ENCODE data around the gene TCL1A. TPM values are rescaled to one million over a fixed set of nuclear protein-coding genes. Genes with fewer than 3 reads are reported as not detected.

The TCL1A gene
- total and polyA plus RNA-seq, 10 of the 15 experiments (the other 5 are each of a cell fraction or from before 2014, with no cell fraction given): 5.9 to 283 (median 113) TPM

DNA sequence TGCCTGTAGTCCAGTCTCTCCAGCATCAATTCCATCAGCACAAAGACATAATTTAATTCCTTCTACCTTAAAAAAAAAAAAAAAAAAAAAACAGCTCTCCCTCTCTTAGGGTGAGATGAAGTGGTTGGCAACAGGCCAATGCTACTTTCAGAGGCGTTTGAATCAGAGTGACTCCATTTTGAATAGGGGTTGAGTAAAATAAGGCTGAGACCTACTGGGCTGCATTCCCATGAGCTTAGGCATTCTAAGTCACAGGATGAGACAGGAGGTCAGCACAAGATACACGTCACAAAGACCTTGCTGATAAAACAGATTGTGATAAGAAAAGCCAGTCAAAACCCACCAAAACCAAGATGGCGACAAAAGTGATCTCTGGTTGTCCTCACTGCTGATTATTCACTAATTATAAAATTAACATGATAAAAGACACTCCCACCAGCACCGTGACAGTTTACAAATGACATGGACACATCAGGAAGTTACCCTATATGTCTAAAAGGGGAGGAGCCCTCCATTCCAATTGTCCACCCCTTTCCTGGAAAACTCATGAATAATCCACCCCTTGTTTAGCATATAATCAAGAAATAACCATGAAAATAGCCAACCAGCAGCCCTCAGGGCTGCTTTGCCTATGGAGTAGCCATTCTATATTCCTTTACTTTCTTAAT, 34.6 kb downstream of the TCL1A start:
- Histone ChIP-seq H3K4me2 (ENCODE audit: control insufficient read depth, insufficient read depth) (no peak overlapping the region), H3K4me1 (ENCODE audit: control insufficient read depth, insufficient read depth, low read length) (peaks cover 8% of the 10 kb centered on the region)

GRCh38 chr14:95677179-95677835, 36.6 kb downstream of the TCL1A start:
- H3K36me3 ChIP-seq (ENCODE audit: control insufficient read depth in 2 of 2, insufficient read depth in 2 of 2, low read length in 1 of 2): no peaks in the 10 kb centered on the region
- no peaks in the 10 kb centered on the region for H3K9me3 ChIP-seq (replicated peaks; ENCODE audit: control insufficient read depth, insufficient read depth, low read length)
- H3K4me3 ChIP-seq: no peak overlapping the region
- no peak overlapping the region for H3K9ac ChIP-seq (ENCODE audit: control insufficient read depth, insufficient read depth, low read length)
- in situ Hi-C loops (cut with MboI) (no loop called here), intact Hi-C loops (cut with micrococcal nuclease; ENCODE audit: unreplicated experiment) (no loop called here)
- RAD21 ChIA-PET (ENCODE audit: unreplicated experiment): no interaction called here
- no peak for FAIRE-seq
- no peaks in the 10 kb centered on the region for H3K27me3 ChIP-seq (replicated peaks in 1 of 2; ENCODE audit: control insufficient read depth in 2 of 2, insufficient read depth in 2 of 2, low read length in 1 of 2)
- no peak for TF ChIP-seq SIX5 (IDR thresholded peaks at IDR 0.05; ENCODE audit: low read depth, low read length, severe bottlenecking)
- TF ChIP-seq E2F4 (IDR thresholded peaks at IDR 0.05; ENCODE audit: low read depth, low read length): no peak
- no peak for TF ChIP-seq SRF (IDR thresholded peaks at IDR 0.05; ENCODE audit: low read depth in 2 of 2, low read length in 2 of 2)
- TF ChIP-seq RAD51 (IDR thresholded peaks at IDR 0.05): no peak
- TF ChIP-seq, protein P1, sequence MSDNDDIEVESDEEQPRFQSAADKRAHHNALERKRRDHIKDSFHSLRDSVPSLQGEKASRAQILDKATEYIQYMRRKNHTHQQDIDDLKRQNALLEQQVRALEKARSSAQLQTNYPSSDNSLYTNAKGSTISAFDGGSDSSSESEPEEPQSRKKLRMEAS (IDR thresholded peaks at IDR 0.05; ENCODE audit: low read depth, low read length): no peak
- TF ChIP-seq, protein P2, sequence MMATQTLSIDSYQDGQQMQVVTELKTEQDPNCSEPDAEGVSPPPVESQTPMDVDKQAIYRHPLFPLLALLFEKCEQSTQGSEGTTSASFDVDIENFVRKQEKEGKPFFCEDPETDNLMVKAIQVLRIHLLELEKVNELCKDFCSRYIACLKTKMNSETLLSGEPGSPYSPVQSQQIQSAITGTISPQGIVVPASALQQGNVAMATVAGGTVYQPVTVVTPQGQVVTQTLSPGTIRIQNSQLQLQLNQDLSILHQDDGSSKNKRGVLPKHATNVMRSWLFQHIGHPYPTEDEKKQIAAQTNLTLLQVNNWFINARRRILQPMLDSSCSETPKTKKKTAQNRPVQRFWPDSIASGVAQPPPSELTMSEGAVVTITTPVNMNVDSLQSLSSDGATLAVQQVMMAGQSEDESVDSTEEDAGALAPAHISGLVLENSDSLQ (IDR thresholded peaks at IDR 0.05): no peak
- TF ChIP-seq FOXM1 (IDR thresholded peaks at IDR 0.05; ENCODE audit: low read depth, low read length): no peak
- SMC1A ChIA-PET (ENCODE audit: uncharacterized antibody, unreplicated experiment): interaction anchor here (0.8 to 1.2 kb wide), 2 partner anchors 13 to 23 kb away, joined by 3 read pairs; no protein-coding TSS in a partner anchor
- H3K27ac ChIP-seq (ENCODE audit: control insufficient read depth, insufficient read depth): no peak overlapping the region
- H2AFZ ChIP-seq (ENCODE audit: control insufficient read depth, low read depth, low read length): no peak overlapping the region
- BruUV-seq (replicated peaks): no TSS peak
- no peak overlapping the region for H3K4me2 ChIP-seq (ENCODE audit: control insufficient read depth, insufficient read depth)
- no peaks in the 10 kb centered on the region for H3K79me2 ChIP-seq (ENCODE audit: control insufficient read depth, insufficient read depth, low read length)
- H4K20me1 ChIP-seq (ENCODE audit: control insufficient read depth, insufficient read depth): no peaks in the 10 kb centered on the region
- POLR2A ChIA-PET: no interaction called here
- CTCF ChIA-PET: interaction anchor here (0.7 to 8.8 kb wide), 3 partner anchors 10 to 113 kb away, joined by 4 to 217 read pairs (median 8); no protein-coding TSS in a partner anchor
- H3K4me1 ChIP-seq (ENCODE audit: control insufficient read depth, insufficient read depth, low read length): peaks cover 8% of the 10 kb centered on the region
- WGBS (ENCODE audit: insufficient coverage, insufficient replicate concordance, low lambda C conversion rate, missing lambda C conversion rate): 35% methylated on average over 4 of the region's 4 CpGs
- peak; percentile 34; the same call in 2 of the 3 replicates for ATAC-seq
- DNase-seq (ENCODE audit: low read depth, low spot score): no peak

More for the DNA sequence above, 34.6 kb downstream of the TCL1A start:
- Histone ChIP-seq H3K4me3 (no peak overlapping the region), H3K27me3 (replicated peaks in 1 of 2; ENCODE audit: control insufficient read depth in 2 of 2, insufficient read depth in 2 of 2, low read length in 1 of 2) (no peaks in the 10 kb centered on the region), H4K20me1 (ENCODE audit: control insufficient read depth, insufficient read depth) (no peaks in the 10 kb centered on the region), H2AFZ (ENCODE audit: control insufficient read depth, low read depth, low read length) (no peak overlapping the region), H3K9me3 (replicated peaks; ENCODE audit: control insufficient read depth, insufficient read depth, low read length) (no peaks in the 10 kb centered on the region), H3K9ac (ENCODE audit: control insufficient read depth, insufficient read depth, low read length) (no peak overlapping the region), H3K36me3 (ENCODE audit: control insufficient read depth in 2 of 2, insufficient read depth in 2 of 2, low read length in 1 of 2) (no peaks in the 10 kb centered on the region), H3K27ac (ENCODE audit: control insufficient read depth, insufficient read depth) (no peak overlapping the region), H3K79me2 (ENCODE audit: control insufficient read depth, insufficient read depth, low read length) (no peaks in the 10 kb centered on the region)
- DNase-seq (ENCODE audit: low read depth, low spot score) (no peak), FAIRE-seq (no peak), ATAC-seq (no peak)
- no peak for TF ChIP-seq NR2F1 (conservative IDR thresholded peaks at IDR 0.05)
- no peak for TF ChIP-seq NRF1 (conservative IDR thresholded peaks at IDR 0.05; ENCODE audit: low read depth, low read length)
- no peak for TF ChIP-seq LARP7 (IDR thresholded peaks at IDR 0.05)
- TF ChIP-seq SRF (IDR thresholded peaks at IDR 0.05; ENCODE audit: low read depth in 2 of 2, low read length in 2 of 2): 0 out of 4 replicates have a peak, but pooled peaks of 1 of the 2 experiments have one; percentile 29
- no peak for TF ChIP-seq RCOR1 (conservative IDR thresholded peaks at IDR 0.05; ENCODE audit: low read depth, low read length)
- no peak for TF ChIP-seq BHLHE40 (IDR thresholded peaks at IDR 0.05; ENCODE audit: borderline replicate concordance in 1 of 2, low read depth in 2 of 2, low read length in 1 of 2)
- ChIA-PET SMC1A (ENCODE audit: uncharacterized antibody, unreplicated experiment) (interaction anchor here (1.0 to 8.3 kb wide), 16 partner anchors 7 to 163 kb away, joined by 3 to 78 read pairs (median 5); partner anchors contain the start of gene SYNE3), RAD21 (ENCODE audit: unreplicated experiment) (interaction anchor here (0.6 to 3.1 kb wide), 13 partner anchors 10 to 119 kb away, joined by 3 to 44 read pairs (median 6); no protein-coding TSS in a partner anchor), CTCF (interaction anchor here (0.6 to 8.8 kb wide), 23 partner anchors 9 to 748 kb away, joined by 3 to 217 read pairs (median 5); no protein-coding TSS in a partner anchor), POLR2A (interaction anchor here (0.6 to 0.8 kb wide), 3 partner anchors 17 to 1021 kb away, joined by 3 to 4 read pairs (median 4); partner anchors contain the start of gene TCL1A)
- no TSS peak for BruUV-seq (replicated peaks)
- in situ Hi-C loops (cut with MboI): no loop called here
- 64% methylated on average over 4 of the region's 4 CpGs for WGBS (ENCODE audit: insufficient coverage, insufficient replicate concordance, low lambda C conversion rate, missing lambda C conversion rate)
- intact Hi-C loops (cut with micrococcal nuclease; ENCODE audit: unreplicated experiment): no loop called here

Measured in GM12878 (cell line).